ENCODE results near the gene RARB. TPM values are rescaled to one million over a fixed set of nuclear protein-coding genes. Genes with fewer than 3 reads are reported as not detected.

Gene RARB
- total RNA-seq, 1 experiment from 2014 or later, result not detected

DNA sequence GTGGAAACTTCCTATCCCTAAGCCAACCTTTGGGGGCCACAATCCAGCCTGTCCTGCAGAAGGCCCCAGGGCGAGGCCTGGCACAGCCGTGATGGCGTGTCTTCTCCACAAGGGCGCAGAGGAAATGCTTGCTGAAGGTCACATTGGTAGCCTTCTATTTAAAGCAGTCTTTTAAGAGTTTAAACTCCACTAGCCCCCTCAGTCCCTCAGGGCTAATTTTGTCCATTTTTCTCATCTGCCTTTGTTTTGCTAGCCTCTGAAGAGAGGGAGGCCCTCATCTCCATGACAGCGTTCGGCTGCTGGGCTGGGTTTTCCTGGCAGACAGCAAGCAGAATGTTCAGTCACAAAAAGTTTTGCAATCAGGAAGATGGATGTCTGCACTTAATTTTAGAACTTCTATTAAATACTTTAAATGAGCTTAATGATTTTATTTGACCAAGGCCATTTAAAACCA, 40.8 kb downstream of the RARB start:
- no TSS peak for BruUV-seq (replicated peaks)

GRCh38 chr3:25469558-25469957, 41.5 kb downstream of the RARB start:
- Histone ChIP-seq H3K9me2 (replicated peaks; ENCODE audit: low read length) (no peaks in the 10 kb centered on the region), H3K27ac (ENCODE audit: low read length) (no peak overlapping the region), H2AFZ (ENCODE audit: low read length) (no peak overlapping the region), H3K4me1 (ENCODE audit: insufficient read depth, low read length) (no peaks in the 10 kb centered on the region), H3K27me3 (ENCODE audit: low read length) (no peaks in the 10 kb centered on the region), H3K36me3 (ENCODE audit: low read depth, low read length) (no peaks in the 10 kb centered on the region), H3K4me2 (ENCODE audit: low read length) (no peak overlapping the region), H3K79me2 (ENCODE audit: low read length) (no peaks in the 10 kb centered on the region), H3K9me3 (ENCODE audit: low read length) (no peaks in the 10 kb centered on the region), H3K4me3 (ENCODE audit: low read length) (no peak overlapping the region), H3K9ac (ENCODE audit: low read length) (no peak overlapping the region), H4K20me1 (ENCODE audit: low read length) (no peaks in the 10 kb centered on the region), H3F3A (ENCODE audit: low read length, unreplicated experiment) (no peaks in the 10 kb centered on the region)
- intact Hi-C loops (cut with micrococcal nuclease), result no loop called here
- TF ChIP-seq CTCF (conservative IDR thresholded peaks at IDR 0.05; ENCODE audit: low read depth, low read length) (no peak), EZH2 (IDR thresholded peaks at IDR 0.05; ENCODE audit: low read length, unreplicated experiment) (no peak), EZH2phosphoT487 (IDR thresholded peaks at IDR 0.05; ENCODE audit: borderline replicate concordance, low read length) (no peak)
- ATAC-seq (no peak), DNase-seq (no peak)
- ChIA-PET POLR2A (ENCODE audit: unreplicated experiment) (no interaction called here), CTCF (no interaction called here)
- no TSS peak for BruUV-seq (replicated peaks)

More for the DNA sequence above, 40.8 kb downstream of the RARB start:
- Histone ChIP-seq H3K9me2 (replicated peaks; ENCODE audit: low read length) (no peaks in the 10 kb centered on the region), H3K9me3 (ENCODE audit: low read length) (no peaks in the 10 kb centered on the region), H3F3A (ENCODE audit: low read length, unreplicated experiment) (no peaks in the 10 kb centered on the region), H4K20me1 (ENCODE audit: low read length) (no peaks in the 10 kb centered on the region), H3K4me1 (ENCODE audit: insufficient read depth, low read length) (no peaks in the 10 kb centered on the region), H3K9ac (ENCODE audit: low read length) (no peak overlapping the region), H3K36me3 (ENCODE audit: low read depth, low read length) (no peaks in the 10 kb centered on the region), H3K79me2 (ENCODE audit: low read length) (no peaks in the 10 kb centered on the region), H3K27ac (ENCODE audit: low read length) (no peak overlapping the region), H2AFZ (ENCODE audit: low read length) (no peak overlapping the region), H3K4me3 (ENCODE audit: low read length) (no peak overlapping the region), H3K4me2 (ENCODE audit: low read length) (no peak overlapping the region), H3K27me3 (ENCODE audit: low read length) (no peaks in the 10 kb centered on the region)
- DNase-seq (no peak), ATAC-seq (no peak)
- no peak for TF ChIP-seq CTCF (conservative IDR thresholded peaks at IDR 0.05; ENCODE audit: low read depth, low read length)
- no peak for TF ChIP-seq EZH2 (IDR thresholded peaks at IDR 0.05; ENCODE audit: low read length, unreplicated experiment)
- no peak for TF ChIP-seq EZH2phosphoT487 (IDR thresholded peaks at IDR 0.05; ENCODE audit: borderline replicate concordance, low read length)
- intact Hi-C loops (cut with micrococcal nuclease), result no loop called here
- CTCF ChIA-PET, result no interaction called here
- POLR2A ChIA-PET (ENCODE audit: unreplicated experiment), result no interaction called here

- Histone ChIP-seq H3K4me2 (ENCODE audit: low read length) (no peak overlapping the region), H3K9me2 (replicated peaks; ENCODE audit: low read length) (no peaks in the 10 kb centered on the region), H3K27me3 (ENCODE audit: low read length) (no peaks in the 10 kb centered on the region), H3K4me3 (ENCODE audit: low read length) (no peak overlapping the region), H2AFZ (ENCODE audit: low read length) (no peak overlapping the region), H3K27ac (ENCODE audit: low read length) (no peak overlapping the region), H3K9ac (ENCODE audit: low read length) (no peak overlapping the region), H3K36me3 (ENCODE audit: low read depth, low read length) (no peaks in the 10 kb centered on the region), H3F3A (ENCODE audit: low read length, unreplicated experiment) (no peaks in the 10 kb centered on the region), H4K20me1 (ENCODE audit: low read length) (no peaks in the 10 kb centered on the region), H3K4me1 (ENCODE audit: insufficient read depth, low read length) (no peaks in the 10 kb centered on the region), H3K79me2 (ENCODE audit: low read length) (no peaks in the 10 kb centered on the region), H3K9me3 (ENCODE audit: low read length) (no peaks in the 10 kb centered on the region)
- DNase-seq (no peak), ATAC-seq (no peak)
- no TSS peak for BruUV-seq (replicated peaks)
- intact Hi-C loops (cut with micrococcal nuclease), result no loop called here
- ChIA-PET POLR2A (ENCODE audit: unreplicated experiment) (no interaction called here), CTCF (no interaction called here)
- TF ChIP-seq EZH2 (IDR thresholded peaks at IDR 0.05; ENCODE audit: low read length, unreplicated experiment), result no peak
- TF ChIP-seq EZH2phosphoT487 (IDR thresholded peaks at IDR 0.05; ENCODE audit: borderline replicate concordance, low read length), result no peak
- TF ChIP-seq CTCF (conservative IDR thresholded peaks at IDR 0.05; ENCODE audit: low read depth, low read length), result no peak
Observed at GRCh38 chr3:25471081-25471768, 43.2 kb downstream of the RARB start.

All from PC-3 (cell line).